Effector CD8-positive, alpha-beta T cell (primary cell): ENCODE results near the gene SLC6A11.

ENCODE experiments used
- DNase-seq: peaks from one replicate; lab custom pipeline; 2025; lab: John Stamatoyannopoulos, UW

SLC6A11 gene

DNA sequence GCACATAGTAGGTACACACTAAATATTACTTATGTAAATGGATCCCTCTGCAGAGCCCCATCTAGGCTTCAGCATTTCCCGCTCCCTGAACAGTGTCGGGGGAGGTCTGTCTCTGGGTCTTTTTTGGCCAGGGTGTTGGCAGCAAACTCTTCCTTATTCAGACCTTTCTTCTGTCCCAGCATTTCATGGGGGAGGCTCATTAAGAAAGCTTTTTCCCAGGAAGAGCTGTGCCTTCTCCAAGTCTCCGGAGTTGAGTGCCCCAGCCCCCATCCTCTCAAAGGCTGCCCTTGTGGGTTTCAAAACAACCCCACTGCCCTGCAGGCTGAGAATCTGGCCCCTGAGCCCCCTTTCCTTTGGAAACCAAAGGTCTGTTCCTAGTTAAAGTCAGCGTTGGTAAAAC, 25.1 kb downstream of the SLC6A11 start:
- DNase-seq, result no peak

DNA sequence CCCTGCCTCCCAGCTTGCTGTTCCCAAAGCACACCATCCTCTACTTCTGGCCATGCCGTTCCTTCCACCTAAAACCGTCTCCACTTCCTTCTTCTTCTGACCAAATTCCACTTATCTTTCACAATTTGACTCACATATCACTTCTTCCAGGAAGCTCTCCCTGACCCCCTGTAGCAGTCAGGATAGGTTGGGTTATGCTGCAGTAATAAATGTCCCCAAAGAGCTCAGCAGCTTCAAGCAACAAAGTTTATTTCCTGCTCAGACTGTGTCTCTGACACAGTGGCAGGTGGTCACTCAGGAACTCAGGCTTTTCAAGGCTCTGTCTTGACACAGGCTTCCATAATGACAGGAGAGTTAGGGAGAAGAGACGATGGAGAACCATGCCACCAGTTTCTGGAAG, 27.4 kb downstream of the SLC6A11 start:
- no peak for DNase-seq

DNA sequence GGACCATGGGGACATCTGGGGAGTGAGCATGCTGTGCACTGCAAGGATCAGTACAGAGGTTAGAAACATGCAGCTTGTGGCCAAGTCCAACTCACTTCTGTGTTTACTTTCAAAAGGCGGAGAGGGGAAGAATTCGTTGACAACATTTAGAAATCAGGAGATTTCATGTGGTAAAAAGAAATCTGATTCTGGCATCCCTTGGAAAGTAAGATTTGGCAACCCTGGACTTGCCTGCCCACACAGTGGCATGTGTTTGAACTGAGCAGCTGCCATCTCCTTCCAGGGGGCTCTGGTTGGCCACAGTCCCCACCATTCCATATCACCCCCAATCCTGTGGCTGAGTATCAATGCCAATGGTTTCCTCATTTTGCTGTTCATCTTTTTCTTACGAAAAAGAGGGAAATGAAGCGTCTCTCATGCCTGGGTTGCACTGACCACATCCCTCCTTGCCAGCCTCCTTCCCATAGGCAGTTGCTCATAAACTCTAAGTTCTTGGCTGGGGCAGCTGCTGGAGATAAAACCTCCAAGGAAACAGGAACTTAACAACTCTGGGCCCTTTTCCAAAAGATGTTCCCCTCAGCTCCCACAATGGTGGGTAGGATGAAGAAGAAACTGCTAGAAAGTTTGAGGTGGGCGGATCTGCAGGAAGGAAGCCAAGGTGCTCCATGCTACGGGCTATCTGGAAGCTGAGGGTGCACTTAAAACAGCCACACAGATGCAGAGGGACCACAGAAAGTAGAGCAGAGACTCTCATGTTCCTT, 29.2 kb downstream of the SLC6A11 start:
- DNase-seq, result no peak

DNA sequence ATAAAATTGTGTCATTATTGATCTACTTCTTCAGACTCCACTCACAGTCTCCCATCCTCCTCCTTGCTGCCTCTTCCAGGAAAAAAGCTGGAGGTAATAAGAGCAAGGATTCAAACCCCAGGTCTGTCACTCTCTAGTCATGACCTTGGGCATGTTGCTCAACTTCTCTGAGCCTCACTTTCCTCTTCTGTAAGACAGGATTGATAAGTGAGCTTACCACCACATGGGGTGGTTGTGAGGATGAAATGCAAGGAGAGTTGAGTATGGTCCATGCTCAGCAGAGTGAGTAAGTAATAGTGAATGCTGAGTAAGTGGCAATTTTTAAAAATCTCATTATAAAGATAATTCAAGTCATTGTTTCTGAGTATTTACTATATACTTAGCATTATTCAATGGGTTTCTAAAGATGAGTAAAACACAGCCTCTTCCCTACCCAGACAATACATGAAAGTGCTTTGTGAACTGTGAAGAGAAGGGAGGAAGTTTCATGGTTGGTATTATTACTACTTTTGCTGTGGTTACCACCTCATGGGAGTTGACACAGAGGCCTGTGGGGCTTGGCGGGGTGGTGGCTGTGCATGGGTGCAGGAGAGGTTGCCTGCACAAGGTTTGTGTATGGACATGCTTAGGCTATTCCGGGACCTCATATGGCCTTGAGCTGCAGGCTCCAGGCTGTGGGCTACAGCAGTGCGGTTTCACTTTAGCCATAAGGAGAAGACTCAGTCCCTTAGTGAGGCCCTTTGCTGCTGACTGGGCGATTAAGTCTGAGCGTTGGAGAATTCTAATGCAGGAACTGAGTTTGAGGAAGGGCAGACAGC, 30.0 kb downstream of the SLC6A11 start:
- no peak for DNase-seq

DNA sequence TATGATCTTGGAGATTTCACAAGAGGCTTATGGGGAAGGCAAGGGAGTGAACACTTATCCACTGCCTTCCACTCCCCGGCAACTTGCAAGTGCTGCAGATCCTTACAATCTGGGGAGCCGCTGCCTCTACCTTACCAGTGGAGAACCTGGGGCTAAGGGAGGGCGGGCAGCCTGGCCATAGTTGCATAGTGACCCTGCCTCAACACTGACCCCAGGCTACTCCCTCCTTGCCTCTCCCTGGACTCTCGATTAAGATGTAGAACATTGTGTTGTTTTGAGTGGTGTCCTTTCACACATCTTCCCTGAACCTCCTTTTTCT, 30.6 kb downstream of the SLC6A11 start:
- no peak for DNase-seq

DNA sequence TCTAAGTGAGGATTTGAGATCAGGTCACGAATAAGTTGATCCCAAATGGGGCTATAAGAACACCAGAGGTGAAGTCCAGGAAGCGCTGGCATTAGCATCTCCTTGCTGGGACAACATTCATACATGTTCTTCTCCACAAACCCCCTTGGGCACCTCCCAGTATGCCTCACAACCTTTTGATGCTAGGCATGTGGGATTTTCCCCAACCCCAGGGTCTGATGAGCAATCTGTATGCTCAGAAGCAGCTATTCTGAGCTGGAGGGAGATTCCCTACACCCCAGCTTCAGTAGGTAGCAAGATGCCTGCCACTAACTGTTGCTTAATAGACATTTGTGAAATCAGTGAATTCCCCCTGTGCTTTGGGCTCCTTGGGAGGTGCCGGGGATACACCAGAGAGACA, 32.2 kb downstream of the SLC6A11 start:
- DNase-seq, result no peak

DNA sequence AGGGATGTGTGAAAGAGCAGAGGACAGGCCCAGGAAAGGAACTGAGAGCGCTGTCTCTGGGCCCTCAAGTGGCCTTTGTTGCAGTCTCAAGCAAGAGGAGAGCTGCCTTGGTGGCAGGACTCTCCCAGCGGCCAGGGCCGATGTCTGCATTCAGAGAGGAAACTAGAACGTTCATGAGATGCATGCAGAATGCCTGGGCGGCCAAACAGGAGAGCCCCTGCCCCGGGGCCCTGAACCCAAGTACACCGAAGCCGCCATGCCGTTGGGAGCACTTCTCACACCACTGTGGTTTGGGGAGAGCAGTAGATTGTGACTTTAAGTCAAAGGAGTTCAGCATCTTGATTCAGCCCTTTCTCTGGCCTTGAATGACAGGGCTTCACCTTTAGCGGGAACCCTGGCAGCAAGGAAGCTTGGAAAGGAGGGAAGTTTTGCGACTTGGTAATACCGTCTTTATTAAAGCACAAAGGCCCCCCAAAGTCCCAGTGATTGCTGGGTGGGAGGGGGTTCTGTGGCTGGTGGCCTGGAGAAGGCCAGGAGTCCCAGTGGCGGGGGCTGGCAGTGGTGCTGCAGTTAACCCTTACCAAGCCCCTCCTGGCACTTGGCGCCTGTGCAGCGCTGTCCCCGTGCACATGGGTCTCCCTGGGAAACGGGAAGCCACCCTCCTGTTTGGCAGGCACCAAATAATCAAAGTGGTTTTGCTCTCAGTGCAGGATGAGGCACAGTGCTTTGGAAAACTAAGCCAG, 36.2 kb downstream of the SLC6A11 start:
- DNase-seq, result no peak

DNA sequence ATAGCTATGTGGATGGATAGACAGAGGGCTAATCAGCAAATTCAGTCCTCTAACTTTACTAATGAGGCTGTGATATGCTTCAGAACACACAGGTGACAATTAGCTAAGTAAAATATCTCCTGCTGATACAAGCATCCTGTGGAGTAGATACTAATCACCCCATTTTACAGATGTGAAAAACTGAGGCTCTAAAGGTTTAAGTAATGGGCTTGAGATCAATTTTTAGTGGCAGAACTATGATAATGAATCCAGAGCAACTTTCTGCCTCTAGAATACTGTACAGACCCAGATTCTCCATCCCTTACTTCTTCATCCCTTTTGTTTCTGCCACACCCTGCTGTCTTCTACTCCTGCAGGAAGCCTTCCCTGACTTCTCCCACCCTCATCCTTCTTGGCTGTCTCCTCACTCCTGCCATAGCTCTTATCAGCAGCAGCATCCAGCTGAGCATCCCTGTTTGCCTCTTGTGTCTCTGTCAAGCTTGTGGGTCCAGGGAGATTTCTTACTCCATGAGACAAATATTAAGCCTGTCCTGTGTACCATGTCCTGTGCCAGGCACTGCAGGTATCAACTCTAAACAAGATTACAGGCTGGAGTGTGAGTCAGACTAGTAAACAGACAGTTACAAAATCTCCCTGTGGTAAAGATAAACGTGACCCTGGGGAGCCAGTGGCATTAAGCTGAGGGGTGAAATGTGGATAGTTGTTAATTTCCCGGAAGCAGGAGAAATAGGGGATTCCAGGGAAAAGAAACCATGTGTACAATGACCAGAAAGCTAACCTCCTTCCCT, 39.2 kb downstream of the SLC6A11 start:
- DNase-seq, result no peak

DNA sequence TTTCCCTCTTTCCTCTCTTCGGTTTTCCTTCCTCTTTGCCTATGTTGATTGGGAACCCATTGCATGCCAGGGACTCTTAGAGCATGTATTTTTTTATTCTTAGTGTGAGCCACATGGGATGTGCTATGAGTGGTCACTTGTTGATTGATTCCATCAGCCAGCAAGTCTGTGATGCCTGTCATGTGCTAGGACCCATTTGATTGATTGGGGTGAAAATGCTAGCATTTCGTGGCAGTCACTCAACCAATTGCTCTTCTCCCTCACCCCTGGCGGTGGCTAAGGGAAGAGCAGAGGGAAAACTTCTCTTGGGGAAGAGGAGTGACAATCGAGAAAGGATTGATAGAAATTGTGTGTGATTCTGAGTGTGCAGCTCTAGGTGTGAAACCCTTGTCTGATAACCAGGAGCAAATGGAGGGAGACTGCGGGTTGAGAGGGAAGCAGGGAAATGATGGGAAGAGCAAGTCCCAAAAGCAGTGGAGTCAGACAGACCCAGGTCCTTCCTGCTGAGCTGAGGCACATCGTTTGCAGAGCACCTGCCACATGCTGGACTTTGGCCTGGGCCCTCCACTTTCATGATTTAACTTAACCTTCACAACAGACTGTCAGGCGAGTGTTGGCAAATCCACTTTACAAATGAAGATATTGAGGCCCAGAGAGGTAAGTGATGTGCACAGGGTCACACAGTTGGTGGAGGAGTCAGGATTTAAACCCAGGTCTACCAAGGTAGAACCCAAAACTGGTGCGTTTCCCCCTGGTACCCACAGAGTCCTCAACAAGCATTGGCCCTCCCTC, 40.0 kb downstream of the SLC6A11 start:
- DNase-seq, result no peak

DNA sequence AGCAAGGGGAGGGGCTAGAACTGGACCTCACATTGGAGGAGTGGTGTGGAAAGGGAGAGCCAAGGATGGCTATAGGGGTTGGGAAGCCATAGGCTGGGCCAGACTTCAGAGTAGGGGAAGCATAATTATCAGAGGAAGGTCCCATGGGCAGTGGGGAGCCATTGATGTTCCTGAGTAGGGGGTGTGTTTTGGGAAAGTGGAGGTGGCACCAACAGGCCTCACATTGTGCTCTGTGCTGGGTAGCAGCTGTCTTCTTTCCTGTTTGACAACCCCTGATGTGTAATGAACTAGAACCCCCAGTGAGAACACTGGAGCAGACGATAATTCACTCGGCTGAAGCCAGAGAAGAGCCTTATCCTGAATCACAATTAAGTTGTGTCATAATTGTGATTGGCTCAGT, 41.2 kb downstream of the SLC6A11 start:
- DNase-seq, result no peak

DNA sequence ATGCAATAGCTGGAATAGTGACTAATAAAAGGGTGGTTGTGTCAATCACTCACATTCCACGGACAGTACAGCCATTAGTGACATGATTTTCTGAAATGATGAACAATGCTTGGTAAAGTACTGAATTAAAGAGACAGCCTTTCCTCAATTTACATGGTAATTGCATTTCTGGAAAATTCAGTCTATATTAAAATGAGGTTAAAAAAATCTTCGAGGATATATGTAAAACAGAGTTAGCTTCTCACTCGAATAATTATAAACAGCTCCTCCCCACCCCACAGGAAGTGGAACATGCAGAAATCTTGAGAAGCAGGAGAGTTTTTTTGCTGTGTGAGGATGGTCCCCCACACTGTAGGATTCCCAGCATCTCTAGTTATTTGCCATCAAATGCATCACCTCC, 42.1 kb downstream of the SLC6A11 start:
- no peak for DNase-seq

DNA sequence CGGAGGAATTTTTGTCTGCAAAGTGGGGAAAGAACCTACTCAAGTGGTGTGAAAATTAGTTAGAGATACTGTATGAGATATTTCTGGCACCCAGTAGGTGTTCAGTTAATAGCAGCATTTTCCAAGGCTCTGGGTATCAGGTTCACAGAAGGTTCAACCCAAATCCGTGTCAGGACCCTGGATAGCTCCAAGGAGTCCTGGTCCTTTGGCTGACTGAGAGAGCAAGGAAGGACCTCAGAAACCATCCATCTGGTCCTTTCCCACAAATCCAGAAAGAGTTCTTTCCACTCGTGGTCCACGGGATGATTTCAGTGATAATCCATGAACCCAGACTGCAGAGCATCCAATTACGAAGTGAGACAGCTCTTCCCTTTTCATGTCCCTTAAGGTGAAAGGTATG, 51.4 kb downstream of the SLC6A11 start:
- DNase-seq, result no peak

DNA sequence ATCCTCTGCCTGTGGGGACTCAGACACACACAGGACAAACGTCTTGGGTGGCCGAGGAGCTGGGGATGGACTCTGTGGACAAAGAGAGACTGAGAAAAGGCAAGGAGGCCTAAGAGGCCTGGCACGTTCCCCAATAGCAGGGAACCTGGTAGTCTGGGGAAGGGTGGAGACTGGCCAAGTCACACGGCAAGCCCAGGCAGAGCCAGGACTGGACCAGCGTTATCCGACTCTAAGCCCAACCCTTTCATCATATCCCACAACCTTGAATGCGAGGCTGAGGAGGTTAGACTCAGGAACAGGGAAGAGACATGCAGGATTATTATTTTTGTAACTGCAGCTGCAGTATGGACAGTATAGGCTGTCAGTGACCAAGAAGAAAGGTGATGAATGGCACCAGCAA, 53.4 kb downstream of the SLC6A11 start:
- no peak for DNase-seq

DNA sequence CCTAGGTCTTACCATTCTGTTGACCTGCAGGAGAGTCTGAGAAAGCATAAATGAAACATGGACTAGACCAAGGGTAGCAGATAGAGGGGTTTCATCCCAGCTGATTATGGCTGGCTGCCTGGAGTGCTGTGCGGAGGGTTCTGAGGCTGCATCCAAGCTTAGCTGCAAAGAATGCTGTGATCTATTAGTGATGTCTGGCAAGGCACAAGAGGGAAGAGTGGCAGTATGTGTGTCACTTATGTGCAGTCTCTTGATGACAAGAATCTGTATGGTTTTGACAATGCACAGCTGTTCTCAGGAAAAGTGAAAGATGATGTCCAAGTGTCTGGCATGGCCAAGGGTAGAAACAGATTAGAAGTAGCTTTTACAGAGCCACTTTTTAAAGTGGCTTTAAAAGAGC, 54.3 kb downstream of the SLC6A11 start:
- DNase-seq, result no peak

DNA sequence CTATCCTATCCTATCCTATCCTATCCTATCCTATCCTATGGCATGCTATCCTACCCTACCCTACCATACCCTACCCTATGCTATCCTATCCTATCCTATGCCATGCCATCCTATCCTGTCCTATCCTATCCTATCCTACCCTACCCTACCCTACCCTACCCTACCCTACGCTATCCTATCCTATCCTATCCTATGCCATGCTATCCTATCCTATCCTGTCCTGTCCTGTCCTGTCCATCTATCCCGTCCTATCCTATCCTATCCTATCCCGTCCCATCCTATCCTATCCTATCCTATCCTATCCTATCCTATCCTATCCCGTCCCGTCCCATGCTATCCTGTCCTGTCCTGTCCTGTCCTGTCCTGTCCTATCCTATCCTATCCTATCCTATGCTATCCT, 57.4 kb downstream of the SLC6A11 start:
- DNase-seq, result no peak

DNA sequence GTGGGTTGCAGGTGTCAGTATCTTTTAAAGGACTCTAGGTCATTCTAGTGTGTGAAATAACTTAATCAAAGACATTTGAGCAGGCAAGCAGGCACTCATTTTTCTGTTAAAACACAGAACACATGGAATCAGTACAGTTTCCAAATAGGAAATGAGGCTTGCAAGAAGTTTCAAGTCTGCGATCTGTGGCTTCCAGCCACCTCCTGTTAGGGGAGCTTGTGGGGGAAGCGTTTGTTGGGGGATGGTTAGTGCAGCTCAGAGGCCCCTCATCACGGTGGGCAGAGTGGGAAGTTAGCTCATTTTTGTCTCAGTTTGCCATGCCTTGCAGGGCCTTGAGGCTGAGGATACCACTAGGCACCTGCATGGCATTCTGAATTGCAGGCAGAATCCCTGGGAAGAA, 59.9 kb downstream of the SLC6A11 start:
- DNase-seq, result no peak

DNA sequence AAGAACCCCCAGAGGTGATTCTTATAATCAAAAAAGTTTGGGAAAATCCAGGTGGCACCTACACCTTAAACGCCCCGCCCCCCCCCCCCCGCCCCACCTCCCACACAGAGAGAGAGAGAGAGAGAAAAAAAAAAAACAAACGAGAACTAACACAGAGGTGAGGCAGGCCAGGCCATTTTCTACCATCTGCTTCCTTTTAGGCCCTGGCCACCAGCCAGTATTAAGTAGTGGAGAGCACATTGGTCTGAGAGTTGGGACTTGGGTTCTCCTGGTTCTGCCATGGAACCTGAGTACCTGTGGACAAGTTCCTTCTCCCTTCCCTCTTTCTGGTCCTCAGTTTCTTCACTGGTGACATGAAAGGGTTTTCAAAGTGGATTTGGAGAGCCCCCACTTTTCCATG, 60.6 kb downstream of the SLC6A11 start:
- no peak for DNase-seq

DNA sequence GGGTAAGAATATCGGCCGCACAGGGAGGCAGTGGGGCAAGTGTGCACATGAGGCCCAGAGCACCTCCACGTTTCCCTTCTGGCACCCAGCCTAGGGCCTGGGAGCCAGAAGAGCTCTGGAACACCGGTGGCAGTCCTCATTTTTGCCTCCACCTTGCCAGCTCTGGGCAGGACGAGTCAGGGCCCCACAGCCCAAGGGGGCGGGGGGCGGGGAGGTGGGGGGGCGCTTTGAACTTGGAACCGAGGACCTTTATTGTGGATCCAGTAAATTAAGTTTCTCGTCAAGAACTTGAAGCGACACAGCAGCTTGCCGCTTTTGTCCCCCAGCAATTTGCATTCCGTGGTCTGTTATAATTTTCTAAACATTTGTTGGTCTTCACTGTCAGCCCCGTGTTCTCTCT, 66.8 kb downstream of the SLC6A11 start:
- no peak for DNase-seq

DNA sequence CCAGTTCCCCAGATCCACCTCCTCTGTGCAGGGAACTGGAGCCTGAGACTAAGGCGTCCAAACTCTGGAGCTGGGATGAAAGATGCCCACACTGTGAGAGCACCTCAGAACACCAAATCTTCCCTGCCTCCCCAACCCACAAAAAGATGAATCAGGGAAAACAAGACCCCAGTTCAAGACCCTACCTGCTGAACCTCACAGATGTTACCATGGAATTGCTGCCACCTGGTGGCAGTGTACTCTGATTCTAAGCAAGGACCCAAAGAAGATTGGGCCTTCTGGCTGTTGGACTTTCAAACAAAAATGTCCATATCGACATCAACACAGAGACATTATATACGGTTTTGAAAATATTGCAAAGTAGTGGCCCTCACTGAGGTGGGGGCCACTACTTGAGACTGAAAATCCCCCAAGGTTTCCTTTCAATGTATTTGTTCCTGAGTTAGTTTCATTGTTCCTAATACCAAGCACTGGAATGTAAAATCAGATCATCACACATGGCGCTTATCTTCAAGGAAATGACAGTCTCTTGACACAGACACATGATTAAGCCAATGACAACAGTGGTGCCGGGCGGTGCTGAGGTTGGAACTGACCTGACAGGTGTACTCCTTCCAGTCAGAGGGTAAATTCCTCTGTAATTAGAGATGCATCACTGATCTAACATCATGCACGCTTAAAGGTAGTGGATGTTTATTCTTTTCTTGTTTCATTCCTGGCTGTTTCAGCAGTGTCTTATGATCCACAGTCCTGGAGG, 67.6 kb downstream of the SLC6A11 start:
- DNase-seq, result no peak

DNA sequence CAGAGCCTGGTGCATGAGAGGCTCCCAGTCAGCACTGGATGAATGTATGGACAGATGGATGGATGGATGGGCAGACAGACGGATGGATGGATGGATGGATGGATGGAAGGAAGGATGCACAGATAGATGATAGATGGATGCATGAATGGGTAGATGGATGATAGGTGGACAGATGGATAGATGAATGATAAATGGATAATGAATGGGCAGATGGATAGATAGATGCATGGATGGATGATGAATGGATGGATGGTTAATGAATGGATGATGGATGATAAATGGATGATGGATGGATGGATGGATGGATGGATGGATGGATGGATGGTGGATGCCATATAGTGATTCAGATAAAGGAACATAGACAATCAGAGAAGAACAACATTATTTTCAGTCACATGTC, 71.0 kb downstream of the SLC6A11 start:
- DNase-seq, result no peak
